Aorta (tissue), 5 donors: ENCODE data around the gene PLPP6. TPM values are rescaled to one million over a fixed set of nuclear protein-coding genes. Genes with fewer than 3 reads are reported as not detected.

ENCODE experiments used
- ATAC-seq: fragments of 200-7000 bp; cut with Tn5 transposase; one replicate; pipeline ENCODE4 v1.9.1; 2022; ENCODE audit warnings: moderate library complexity; ENCODE audit not compliant: low FRiP score
- DNase-seq, 2 donors: peaks; one replicate each; pipeline ENCODE4 v3.0.0-alpha.2; 2020
- H3K27ac ChIP-seq, 2 donors: one replicate each; pipeline ENCODE4 v1.5.1; 2013; ENCODE audit warnings: low read length in 2 of 2, mild to moderate bottlenecking in 2 of 2, moderate library complexity in 2 of 2, control low read depth in 1 of 2, inconsistent platforms in 1 of 2, low read depth in 1 of 2
- H3K27me3 ChIP-seq, 2 donors: one replicate each; pipeline ENCODE4 v1.6.1; 2013; ENCODE audit warnings: control low read depth in 1 of 2, low read length in 1 of 2, mild to moderate bottlenecking in 1 of 2, moderate library complexity in 1 of 2; ENCODE audit not compliant: insufficient read depth in 2 of 2, control insufficient read depth in 1 of 2
- H3K36me3 ChIP-seq, 2 donors: one replicate each; pipeline ENCODE4 v1.6.1; 2013; ENCODE audit warnings: control low read depth in 1 of 2, low read length in 1 of 2, mild to moderate bottlenecking in 1 of 2; ENCODE audit not compliant: insufficient read depth in 2 of 2, control insufficient read depth in 1 of 2
- H3K4me1 ChIP-seq, 2 donors: one replicate each; pipeline ENCODE4 v1.6.1; 2013; ENCODE audit warnings: low read length in 2 of 2, control low read depth in 1 of 2, mild to moderate bottlenecking in 1 of 2, moderate library complexity in 1 of 2; ENCODE audit not compliant: insufficient read depth in 2 of 2, control insufficient read depth in 1 of 2
- H3K4me3 ChIP-seq, 2 donors: one replicate each; pipeline ENCODE4 v1.5.1; 2013; ENCODE audit warnings: low read length in 2 of 2, control low read depth in 1 of 2, mild to moderate bottlenecking in 1 of 2
- H3K9me3 ChIP-seq: one replicate; pipeline ENCODE4 v1.6.1; 2013; ENCODE audit warnings: mild to moderate bottlenecking, low read length; ENCODE audit not compliant: control insufficient read depth
- WGBS, 2 donors: extraction: QIAGEN DNeasy Blood & Tissue Kit; methylation state at CpG; one replicate each; pipeline ENCODE4 v1.1.7; 2013; 5-methylcytosine and 5-hydroxymethylcytosine counted together
- intact Hi-C, 2 donors: fragments of 100-400 bp; cut with DNase I; formaldehyde crosslinking; loops; one replicate each; pipeline versions ENCODE4 v1.14.2 to v1.15.0; 2022
- polyA plus RNA-seq, 2 donors: library from polyadenylated mRNA; stranded (reverse); fragments of 200-250 nt; gene quantifications; one replicate each; pipeline ENCODE4 v1.2.3, GENCODE V29; 2013
- total RNA-seq, 2 donors: library from RNA; stranded (reverse); fragmentation: NEBNext Ultra II Directional; extraction: Animal tissue kit (Norgen Biotek cat#: 25700); gene quantifications; one replicate each; pipeline ENCODE4 v1.2.1, GENCODE V29; 2021
- donor health status: healthy with polysubstance abuse.
- donor health status: Bipolar disorder and iron deficiency.
- donor health status: DM: no; HTN: no; CAD: no.
- donor health status: DM: no; HTN: no; CAD: no.
- donor health status: DM: yes; HTN: yes; CAD: no.

The PLPP6 gene
- total and polyA plus RNA-seq, 4 donors = 1.5 to 4.8 (median 4.6) TPM

- intact Hi-C loops = loop anchor here in 1 of 2 donors (10.0 kb wide), 2 partner anchors 361 to 1141 kb away; partner anchors contain the start of genes GLIS3 and RFX3
- Histone ChIP-seq H3K27me3 (no peaks in the 10 kb centered on the region), H3K4me3 (peak within 1 kb of the TSS; percentile 28 to 38), H3K4me1 (peaks cover 0 to 4% of the 10 kb centered on the region in 2 donors), H3K36me3 (no peaks in the 10 kb centered on the region), H3K9me3 (no peaks in the 10 kb centered on the region), H3K27ac (no peak within 1 kb of the TSS)
- peak; percentile 82 to 90 for DNase-seq
- peak; percentile 77 for ATAC-seq
- WGBS, 2 donors = 2% methylated on average over 36 of the region's 36 CpGs
Observed at GRCh38 chr9:4666042-4666699, 4.1 kb downstream of the PLPP6 start, which contains the start of gene SPATA6L. SPATA6L (minus strand) TSS chr9:4666480; CDS start chr9:4666250, 230 bp downstream.

GRCh38 chr9:4667681-4668080 lies 5.6 kb downstream of the PLPP6 start:
- Histone ChIP-seq H3K27me3 (no peaks in the 10 kb centered on the region), H3K9me3 (no peaks in the 10 kb centered on the region), H3K27ac (no peak overlapping the region), H3K4me3 (no peak overlapping the region), H3K36me3 (no peaks in the 10 kb centered on the region), H3K4me1 (peaks cover 0 to 4% of the 10 kb centered on the region in 2 donors)
- DNase-seq = no peak
- WGBS, 2 donors = 94 to 95% methylated on average over 1 of the region's 1 CpG
- intact Hi-C loops = loop anchor here in 1 of 2 donors (10.0 kb wide), 2 partner anchors 363 to 1143 kb away; partner anchors contain the start of genes GLIS3 and RFX3
- no peak for ATAC-seq

GRCh38 chr9:4668604-4669003 lies 6.5 kb downstream of the PLPP6 start:
- WGBS, 2 donors = 83 to 91% methylated on average over 2 of the region's 2 CpGs
- Histone ChIP-seq H3K27me3 (no peaks in the 10 kb centered on the region), H3K27ac (no peak overlapping the region), H3K36me3 (no peaks in the 10 kb centered on the region), H3K4me3 (no peak overlapping the region), H3K9me3 (no peaks in the 10 kb centered on the region), H3K4me1 (peaks cover 0 to 4% of the 10 kb centered on the region in 2 donors)
- ATAC-seq = no peak
- intact Hi-C loops = loop anchor here in 1 of 2 donors (10.0 kb wide), 2 partner anchors 364 to 1144 kb away; partner anchors contain the start of genes GLIS3 and RFX3
- no peak for DNase-seq

- intact Hi-C loops = loop anchor here in 1 of 2 donors (10.0 kb wide), 4 partner anchors 75 to 1145 kb away; partner anchors contain the start of genes AK3, GLIS3, PLGRKT and RFX3
- Histone ChIP-seq H3K27ac (no peak overlapping the region), H3K36me3 (no peaks in the 10 kb centered on the region), H3K4me1 (no peaks in the 10 kb centered on the region), H3K27me3 (no peaks in the 10 kb centered on the region), H3K9me3 (no peaks in the 10 kb centered on the region), H3K4me3 (no peak overlapping the region)
- DNase-seq (no peak), ATAC-seq (no peak)
Observed at GRCh38 chr9:4669890-4670289, 7.8 kb downstream of the PLPP6 start.

GRCh38 chr9:4670591-4670990 lies 8.5 kb downstream of the PLPP6 start:
- DNase-seq = no peak
- no peak for ATAC-seq
- Histone ChIP-seq H3K4me1 (no peaks in the 10 kb centered on the region), H3K36me3 (no peaks in the 10 kb centered on the region), H3K27me3 (no peaks in the 10 kb centered on the region), H3K27ac (no peak overlapping the region), H3K4me3 (no peak overlapping the region), H3K9me3 (no peaks in the 10 kb centered on the region)
- intact Hi-C loops = loop anchor here in 1 of 2 donors (10.0 kb wide), 2 partner anchors 74 to 764 kb away; partner anchors contain the start of genes AK3 and PLGRKT
- 93 to 96% methylated on average over 3 of the region's 3 CpGs for WGBS, 2 donors

- intact Hi-C loops = loop anchor here in 1 of 2 donors (10.0 kb wide), 2 partner anchors 73 to 763 kb away; partner anchors contain the start of genes AK3 and PLGRKT
- ATAC-seq = no peak
- WGBS, 2 donors = 97 to 100% methylated on average over 1 of the region's 1 CpG
- H3K27me3 ChIP-seq = no peaks in the 10 kb centered on the region
- no peaks in the 10 kb centered on the region for H3K9me3 ChIP-seq
- no peak overlapping the region for H3K27ac ChIP-seq
- H3K4me3 ChIP-seq = no peak overlapping the region
- no peaks in the 10 kb centered on the region for H3K4me1 ChIP-seq
- H3K36me3 ChIP-seq = no peaks in the 10 kb centered on the region
- no peak for DNase-seq
Observed at GRCh38 chr9:4671737-4672136, 9.6 kb downstream of the PLPP6 start.

GRCh38 chr9:4674783-4675182 lies 12.7 kb downstream of the PLPP6 start:
- ATAC-seq (peak; percentile 8), DNase-seq (no peak)
- Histone ChIP-seq H3K4me1 (no peaks in the 10 kb centered on the region), H3K4me3 (no peak overlapping the region), H3K9me3 (no peaks in the 10 kb centered on the region), H3K36me3 (no peaks in the 10 kb centered on the region), H3K27ac (no peak overlapping the region), H3K27me3 (no peaks in the 10 kb centered on the region)
- intact Hi-C loops = loop anchor here in 1 of 2 donors (10.0 kb wide), 2 partner anchors 70 to 760 kb away; partner anchors contain the start of genes AK3 and PLGRKT

- no peak overlapping the region for H3K4me3 ChIP-seq
- H3K4me1 ChIP-seq = no peaks in the 10 kb centered on the region
- H3K9me3 ChIP-seq = no peaks in the 10 kb centered on the region
- WGBS, 2 donors = 60 to 94% methylated on average over 3 of the region's 3 CpGs
- H3K27ac ChIP-seq = no peak overlapping the region
- DNase-seq = no peak
- ATAC-seq = no peak
- intact Hi-C loops = loop anchor here in 1 of 2 donors (10.0 kb wide), 2 partner anchors 67 to 757 kb away; partner anchors contain the start of genes AK3 and PLGRKT
- H3K27me3 ChIP-seq = no peaks in the 10 kb centered on the region
- no peaks in the 10 kb centered on the region for H3K36me3 ChIP-seq
Observed at GRCh38 chr9:4677392-4677791, 15.3 kb downstream of the PLPP6 start.
